AG10803 (cell line): Measurements from ENCODE around the gene TFG.

Experiments
- DNase-seq: peaks from one replicate; pipeline ENCODE4 v3.0.0; 2010; ENCODE audit warnings: low read depth
- H3K4me3 ChIP-seq: 2 replicates; pipeline ENCODE4 v1.5.1; 2011; ENCODE audit warnings: mild to moderate bottlenecking, low read length, control low read depth
- TF ChIP-seq, protein P1 (sequence below): conservative IDR thresholded peaks from 2 replicates; pipeline ENCODE4 v1.5.1; 2011; ENCODE audit warnings: mild to moderate bottlenecking, low read length, control low read depth, inconsistent platforms

Gene TFG

DNA sequence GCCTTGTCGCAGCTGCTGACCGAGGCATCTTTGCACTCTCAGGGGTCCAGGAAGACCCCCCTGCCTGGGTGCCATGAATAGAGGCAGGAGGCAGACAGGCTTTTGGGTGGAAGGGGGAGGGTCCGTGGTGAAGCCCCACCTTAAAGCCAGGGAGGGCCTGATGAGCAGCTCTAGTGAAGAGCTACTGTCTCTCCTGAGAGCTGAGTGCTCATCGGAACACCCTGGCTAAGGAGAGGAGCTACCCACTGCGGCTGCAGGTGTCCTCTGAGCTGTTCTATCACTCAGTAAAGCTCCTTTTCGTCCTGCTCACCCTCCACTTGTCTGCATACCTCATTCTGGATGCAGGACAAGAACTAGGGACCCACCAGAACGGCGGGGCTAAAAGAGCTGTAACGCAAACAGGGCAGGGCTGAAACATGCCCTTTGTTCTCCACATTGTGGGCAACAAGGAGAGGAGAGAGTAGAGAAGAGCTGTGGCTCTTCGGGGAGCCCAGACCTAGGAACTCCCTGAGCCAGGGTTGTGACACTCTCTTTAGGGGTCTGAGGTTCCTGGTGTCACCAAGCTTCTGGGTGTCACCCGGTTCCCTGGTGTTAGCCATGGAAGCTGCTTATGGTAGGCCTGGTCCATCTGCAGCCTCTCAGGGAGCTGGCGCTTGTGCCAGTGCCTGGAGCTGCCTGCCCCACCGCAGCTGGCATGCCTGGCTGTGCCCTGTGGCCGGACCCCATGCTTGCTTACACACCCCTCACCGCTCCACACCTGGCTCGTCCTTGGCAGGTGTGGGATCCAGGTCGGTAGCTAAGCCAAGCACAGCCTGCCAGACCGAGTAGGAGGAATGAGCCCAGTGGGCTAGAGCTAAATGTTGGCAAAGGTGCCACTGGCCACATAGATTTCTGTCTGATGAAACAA, 26.2 kb upstream of the TFG start:
- no peak overlapping the region for H3K4me3 ChIP-seq
- DNase-seq, result no peak
- TF ChIP-seq, protein P1, sequence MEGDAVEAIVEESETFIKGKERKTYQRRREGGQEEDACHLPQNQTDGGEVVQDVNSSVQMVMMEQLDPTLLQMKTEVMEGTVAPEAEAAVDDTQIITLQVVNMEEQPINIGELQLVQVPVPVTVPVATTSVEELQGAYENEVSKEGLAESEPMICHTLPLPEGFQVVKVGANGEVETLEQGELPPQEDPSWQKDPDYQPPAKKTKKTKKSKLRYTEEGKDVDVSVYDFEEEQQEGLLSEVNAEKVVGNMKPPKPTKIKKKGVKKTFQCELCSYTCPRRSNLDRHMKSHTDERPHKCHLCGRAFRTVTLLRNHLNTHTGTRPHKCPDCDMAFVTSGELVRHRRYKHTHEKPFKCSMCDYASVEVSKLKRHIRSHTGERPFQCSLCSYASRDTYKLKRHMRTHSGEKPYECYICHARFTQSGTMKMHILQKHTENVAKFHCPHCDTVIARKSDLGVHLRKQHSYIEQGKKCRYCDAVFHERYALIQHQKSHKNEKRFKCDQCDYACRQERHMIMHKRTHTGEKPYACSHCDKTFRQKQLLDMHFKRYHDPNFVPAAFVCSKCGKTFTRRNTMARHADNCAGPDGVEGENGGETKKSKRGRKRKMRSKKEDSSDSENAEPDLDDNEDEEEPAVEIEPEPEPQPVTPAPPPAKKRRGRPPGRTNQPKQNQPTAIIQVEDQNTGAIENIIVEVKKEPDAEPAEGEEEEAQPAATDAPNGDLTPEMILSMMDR, result no peak

DNA sequence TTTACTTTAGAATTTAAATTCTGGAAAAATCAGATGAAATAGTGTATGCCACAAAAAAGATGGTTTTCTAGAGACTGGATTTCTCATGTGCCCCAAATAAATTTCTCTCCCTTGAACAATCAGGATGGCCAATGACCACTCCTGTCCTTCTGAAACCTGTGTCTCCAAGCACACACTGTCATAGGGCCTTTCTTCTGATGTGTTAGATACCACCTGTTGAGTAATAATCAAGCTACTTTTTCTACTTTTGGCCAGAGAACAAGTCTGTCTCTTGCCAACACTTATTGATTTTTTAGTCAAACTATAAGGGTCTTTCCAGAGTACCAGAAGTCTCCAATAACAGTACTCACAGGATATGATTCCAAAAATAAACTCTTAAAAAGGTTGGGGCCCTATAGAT, 16.1 kb upstream of the TFG start:
- H3K4me3 ChIP-seq, result no peak overlapping the region
- TF ChIP-seq, protein P1, result no peak
- no peak for DNase-seq

DNA sequence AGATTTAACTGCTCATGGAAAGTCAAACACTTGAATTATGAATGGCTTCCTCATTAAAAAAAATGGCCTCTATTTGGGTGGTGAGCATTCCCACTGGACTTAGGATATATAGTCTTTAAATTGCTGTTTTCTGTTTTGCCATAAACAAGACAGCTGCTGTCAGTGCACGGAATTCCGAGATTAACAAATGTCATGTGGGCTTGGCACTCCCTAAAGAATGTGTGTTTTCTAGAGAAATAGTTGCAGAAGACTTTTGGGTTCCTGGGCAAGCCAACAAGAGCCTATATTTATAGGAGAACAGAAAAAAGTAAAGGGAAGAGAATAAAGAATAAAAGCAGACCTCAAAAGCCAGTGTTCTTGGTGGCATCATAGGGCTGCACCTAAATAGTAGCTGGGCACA, 13.6 kb upstream of the TFG start:
- no peak overlapping the region for H3K4me3 ChIP-seq
- TF ChIP-seq, protein P1, result no peak
- no peak for DNase-seq

- TF ChIP-seq, protein P1, result no peak
- DNase-seq, result no peak
- no peak overlapping the region for H3K4me3 ChIP-seq
These were observed 13.1 kb upstream of the TFG start for GRCh38 chr3:100696161-100696560.

GRCh38 chr3:100697172-100697571, 12.1 kb upstream of the TFG start:
- no peak overlapping the region for H3K4me3 ChIP-seq
- DNase-seq, result no peak
- TF ChIP-seq, protein P1, result no peak

GRCh38 chr3:100697723-100698285, 11.5 kb upstream of the TFG start:
- no peak overlapping the region for H3K4me3 ChIP-seq
- DNase-seq, result no peak
- TF ChIP-seq, protein P1, result no peak

GRCh38 chr3:100698736-100699135, 10.6 kb upstream of the TFG start:
- no peak for DNase-seq
- H3K4me3 ChIP-seq, result no peak overlapping the region
- TF ChIP-seq, protein P1, result no peak
